ENCODE results near the gene ZBTB7A.

DNA sequence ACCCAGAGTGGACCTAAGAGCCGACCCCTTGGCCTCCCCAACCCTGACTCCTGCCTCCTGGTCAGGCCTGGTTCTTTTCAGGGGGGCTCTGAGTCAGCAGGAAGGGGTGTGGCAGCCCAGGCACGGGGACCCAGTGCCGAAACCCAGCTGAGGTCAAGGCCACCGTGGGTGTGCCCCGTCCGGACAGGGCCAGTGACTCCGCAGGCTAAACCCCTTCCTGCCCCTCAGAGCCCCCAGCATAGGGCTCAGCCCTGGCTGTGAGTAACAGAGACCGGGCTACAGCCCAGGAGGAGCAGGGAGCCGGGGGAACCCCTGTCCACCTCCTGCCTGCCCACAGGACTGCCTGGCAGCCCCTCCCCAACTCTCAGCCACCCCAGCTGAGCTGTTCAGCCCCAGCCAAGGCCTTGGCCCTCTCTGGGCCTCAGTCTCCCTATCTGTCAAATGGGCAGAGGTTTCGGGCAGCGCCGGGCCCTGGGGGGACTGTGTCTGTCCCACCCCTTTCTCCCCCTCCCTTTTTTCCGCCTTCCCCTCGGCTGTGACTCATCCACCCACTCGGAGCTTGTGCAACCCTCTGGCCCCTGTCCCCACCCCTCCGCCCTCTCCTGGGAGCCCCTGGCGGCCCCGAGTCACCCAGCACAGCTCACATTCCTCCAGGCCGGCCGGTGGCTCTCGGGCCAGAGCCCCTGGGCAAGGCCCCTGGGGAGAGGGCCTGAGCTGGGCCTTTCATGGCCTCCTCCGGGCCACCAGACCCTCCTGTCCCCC, 8.6 kb downstream of the ZBTB7A start:
- TF ChIP-seq, protein P1, sequence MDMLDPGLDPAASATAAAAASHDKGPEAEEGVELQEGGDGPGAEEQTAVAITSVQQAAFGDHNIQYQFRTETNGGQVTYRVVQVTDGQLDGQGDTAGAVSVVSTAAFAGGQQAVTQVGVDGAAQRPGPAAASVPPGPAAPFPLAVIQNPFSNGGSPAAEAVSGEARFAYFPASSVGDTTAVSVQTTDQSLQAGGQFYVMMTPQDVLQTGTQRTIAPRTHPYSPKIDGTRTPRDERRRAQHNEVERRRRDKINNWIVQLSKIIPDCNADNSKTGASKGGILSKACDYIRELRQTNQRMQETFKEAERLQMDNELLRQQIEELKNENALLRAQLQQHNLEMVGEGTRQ (IDR thresholded peaks at IDR 0.05), result no peak
- no peak for TF ChIP-seq POLR2A (IDR thresholded peaks at IDR 0.05; ENCODE audit: low read length)
- TF ChIP-seq, protein P2, sequence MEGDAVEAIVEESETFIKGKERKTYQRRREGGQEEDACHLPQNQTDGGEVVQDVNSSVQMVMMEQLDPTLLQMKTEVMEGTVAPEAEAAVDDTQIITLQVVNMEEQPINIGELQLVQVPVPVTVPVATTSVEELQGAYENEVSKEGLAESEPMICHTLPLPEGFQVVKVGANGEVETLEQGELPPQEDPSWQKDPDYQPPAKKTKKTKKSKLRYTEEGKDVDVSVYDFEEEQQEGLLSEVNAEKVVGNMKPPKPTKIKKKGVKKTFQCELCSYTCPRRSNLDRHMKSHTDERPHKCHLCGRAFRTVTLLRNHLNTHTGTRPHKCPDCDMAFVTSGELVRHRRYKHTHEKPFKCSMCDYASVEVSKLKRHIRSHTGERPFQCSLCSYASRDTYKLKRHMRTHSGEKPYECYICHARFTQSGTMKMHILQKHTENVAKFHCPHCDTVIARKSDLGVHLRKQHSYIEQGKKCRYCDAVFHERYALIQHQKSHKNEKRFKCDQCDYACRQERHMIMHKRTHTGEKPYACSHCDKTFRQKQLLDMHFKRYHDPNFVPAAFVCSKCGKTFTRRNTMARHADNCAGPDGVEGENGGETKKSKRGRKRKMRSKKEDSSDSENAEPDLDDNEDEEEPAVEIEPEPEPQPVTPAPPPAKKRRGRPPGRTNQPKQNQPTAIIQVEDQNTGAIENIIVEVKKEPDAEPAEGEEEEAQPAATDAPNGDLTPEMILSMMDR (IDR thresholded peaks at IDR 0.05), result no peak; the same call in 2 of the 3 replicates
- no peak for TF ChIP-seq RNF2 (IDR thresholded peaks at IDR 0.05; ENCODE audit: borderline replicate concordance, low read depth)
- TF ChIP-seq JUNB (IDR thresholded peaks at IDR 0.05), result no peak

All from A549 (cell line).